Stimulated activated CD4-positive, alpha-beta T cell treated with anti-CD3 and anti-CD28 coated beads, TNF-alpha, amount 100 ng/mL, for 48 hours (primary cell): Measurements from ENCODE around the gene SMYD3.
"Not testable (repeated sequence)": the region's sequence is repeated elsewhere in the genome, so short reads cannot be mapped to it uniquely, and the experiment has no call there.

Source experiments
- DNase-seq, 3 donors: peaks; one replicate each; pipeline ENCODE4 v3.0.0-alpha.2; 2020; ENCODE audit warnings: low read depth in 3 of 3

SMYD3 gene

GRCh38 chr1:246357014-246357598, 150.0 kb downstream of the SMYD3 start:
- DNase-seq = not testable (repeated sequence)

- DNase-seq = no peak
Observed at GRCh38 chr1:246355411-246356230, 151.5 kb downstream of the SMYD3 start.

GRCh38 chr1:246351721-246352120, 155.4 kb downstream of the SMYD3 start:
- no peak for DNase-seq

- no peak for DNase-seq
Observed at GRCh38 chr1:246350745-246351144, 156.3 kb downstream of the SMYD3 start.

- no peak for DNase-seq
Observed at GRCh38 chr1:246343937-246344336, 163.1 kb downstream of the SMYD3 start.

GRCh38 chr1:246343251-246343650, 163.8 kb downstream of the SMYD3 start:
- no peak for DNase-seq

GRCh38 chr1:246338546-246338945, 168.5 kb downstream of the SMYD3 start:
- no peak for DNase-seq

GRCh38 chr1:246338098-246338497, 169.0 kb downstream of the SMYD3 start:
- no peak for DNase-seq

- no peak for DNase-seq
Observed at GRCh38 chr1:246335151-246335550, 171.9 kb downstream of the SMYD3 start.

- no peak for DNase-seq
Observed at GRCh38 chr1:246333855-246334254, 173.2 kb downstream of the SMYD3 start.

GRCh38 chr1:246332078-246332477, 175.0 kb downstream of the SMYD3 start:
- DNase-seq = no peak

GRCh38 chr1:246329900-246330299, 177.2 kb downstream of the SMYD3 start:
- DNase-seq = peak in 2 of 3 donors; percentile 13 to 34

GRCh38 chr1:246329292-246329691, 177.8 kb downstream of the SMYD3 start:
- DNase-seq = not testable (repeated sequence)

GRCh38 chr1:246324711-246325110, 182.4 kb downstream of the SMYD3 start:
- no peak for DNase-seq

GRCh38 chr1:246324033-246324432, 183.0 kb downstream of the SMYD3 start:
- DNase-seq = not testable (repeated sequence)

GRCh38 chr1:246320286-246320685, 186.8 kb downstream of the SMYD3 start:
- DNase-seq = no peak

GRCh38 chr1:246319083-246319714, 187.9 kb downstream of the SMYD3 start:
- no peak for DNase-seq

GRCh38 chr1:246318622-246319021, 188.5 kb downstream of the SMYD3 start:
- DNase-seq = no peak

- DNase-seq = no peak
Observed at GRCh38 chr1:246318036-246318359, 189.1 kb downstream of the SMYD3 start.

GRCh38 chr1:246317332-246318035, 189.6 kb downstream of the SMYD3 start:
- DNase-seq = no peak

- DNase-seq = no peak
Observed at GRCh38 chr1:246311461-246311860, 195.6 kb downstream of the SMYD3 start.

- DNase-seq = no peak
Observed at GRCh38 chr1:246309247-246309884, 197.7 kb downstream of the SMYD3 start.
